GM18498 (cell line): Measurements from ENCODE around the gene WIPF2.

ENCODE experiments used
- ATAC-seq: cut with Tn5 transposase; IDR thresholded peaks from one replicate; pipeline ENCODE4 v1.9.1; 2021; ENCODE audit warnings: mild to moderate bottlenecking, moderate library complexity; ENCODE audit not compliant: unreplicated experiment

The WIPF2 gene

GRCh38 chr17:40312131-40312731 lies 93.1 kb downstream of the WIPF2 start:
- no peak for ATAC-seq

DNA sequence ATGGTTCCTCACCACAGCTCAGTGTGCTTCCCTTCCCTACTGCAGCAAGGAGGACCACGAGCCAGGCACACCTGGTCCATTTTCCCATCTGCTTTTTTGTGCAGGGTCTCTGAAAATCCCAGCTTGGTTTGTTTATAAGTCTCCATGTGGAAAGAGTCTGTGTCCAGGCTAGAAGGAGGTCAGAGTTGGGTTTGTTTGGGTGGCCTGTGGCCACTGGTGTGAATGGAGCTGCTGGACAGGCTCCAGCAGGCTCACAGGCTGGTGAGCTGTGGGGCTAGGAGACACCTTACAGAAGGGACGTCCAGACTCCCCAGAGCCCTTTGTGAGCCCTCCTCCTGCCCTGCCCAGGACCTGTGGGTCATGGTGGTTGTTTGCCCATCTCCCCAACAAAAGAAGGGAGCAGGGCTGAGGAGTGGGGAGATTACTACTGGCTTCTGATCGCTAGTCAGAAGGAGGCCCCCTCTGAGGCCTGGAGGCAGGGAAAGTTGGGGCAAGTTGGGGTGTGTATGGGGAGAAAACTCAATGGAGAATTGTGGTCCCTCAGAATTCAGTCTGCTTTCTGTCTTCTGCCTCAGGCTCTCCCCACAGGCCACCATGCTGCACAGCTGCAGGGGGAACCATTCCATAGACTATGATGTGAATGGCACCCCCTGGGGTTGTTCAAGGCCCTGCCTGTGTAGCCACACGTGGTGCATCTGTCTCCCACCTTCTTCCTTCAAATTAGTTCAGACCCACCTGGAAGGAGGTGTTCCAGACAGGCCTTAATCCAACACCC lies 94.0 kb downstream of the WIPF2 start:
- ATAC-seq = no peak

DNA sequence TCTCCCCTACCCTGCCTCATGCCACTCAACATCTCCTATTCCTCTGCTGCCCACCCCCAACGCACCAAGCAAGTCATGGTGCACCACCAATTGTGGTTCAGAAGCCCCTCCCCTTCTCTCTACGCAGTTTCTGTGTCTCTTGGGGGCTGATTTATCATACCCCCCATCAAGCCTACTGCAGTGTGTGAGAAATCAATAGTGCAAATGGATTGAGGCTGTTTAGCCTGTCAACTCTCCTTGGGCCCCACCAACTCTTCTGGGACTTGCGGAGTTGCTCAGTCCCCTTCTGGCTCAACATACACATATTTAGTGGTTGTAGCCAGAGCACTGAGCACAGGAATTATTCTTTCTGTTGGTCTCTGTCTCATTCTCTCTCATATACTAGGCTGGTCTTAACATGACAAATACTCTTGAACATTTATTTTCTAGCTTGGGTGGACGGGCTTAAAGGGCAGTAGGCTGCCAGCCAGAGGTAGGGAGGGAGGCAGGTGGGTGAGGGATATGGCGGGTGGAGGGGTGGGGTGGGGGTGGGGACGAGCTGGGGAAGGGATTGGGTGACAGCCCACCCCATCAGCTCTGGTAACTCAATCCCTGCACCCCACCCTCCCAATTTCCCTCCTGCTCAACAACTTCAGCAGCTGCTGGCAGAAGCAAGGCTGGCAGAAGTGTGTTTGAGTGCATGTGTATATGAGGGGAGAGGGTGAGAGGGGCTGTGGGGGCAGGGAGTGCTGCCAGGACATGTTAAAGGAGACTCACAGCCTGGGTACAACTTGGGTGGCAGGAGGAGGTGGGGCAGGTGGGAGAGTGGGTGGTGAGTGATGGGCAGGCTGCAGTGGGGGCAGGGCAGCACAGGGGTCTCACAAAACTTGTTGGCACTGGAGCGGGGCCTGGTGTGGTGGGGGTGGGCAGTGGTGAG lies 94.8 kb downstream of the WIPF2 start:
- no peak for ATAC-seq

DNA sequence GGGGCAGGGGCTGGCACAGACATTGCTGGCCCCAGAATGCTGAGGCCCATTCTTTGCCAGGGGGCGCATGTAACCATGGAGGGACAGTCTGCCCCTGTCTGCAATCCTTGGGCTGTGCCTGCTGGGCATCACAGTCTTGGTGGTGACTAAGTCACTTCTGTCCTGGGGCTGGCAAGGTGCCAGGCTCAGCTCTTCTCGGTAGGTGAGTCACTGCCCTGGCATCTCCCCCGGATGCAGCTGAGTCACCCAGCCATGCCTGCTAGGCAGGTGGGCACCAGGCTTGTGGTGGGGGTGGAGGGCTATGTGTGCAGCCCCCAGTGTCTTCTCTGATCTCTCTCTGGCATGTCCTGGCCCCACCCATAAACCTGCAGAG lies 95.5 kb downstream of the WIPF2 start:
- no peak for ATAC-seq

DNA sequence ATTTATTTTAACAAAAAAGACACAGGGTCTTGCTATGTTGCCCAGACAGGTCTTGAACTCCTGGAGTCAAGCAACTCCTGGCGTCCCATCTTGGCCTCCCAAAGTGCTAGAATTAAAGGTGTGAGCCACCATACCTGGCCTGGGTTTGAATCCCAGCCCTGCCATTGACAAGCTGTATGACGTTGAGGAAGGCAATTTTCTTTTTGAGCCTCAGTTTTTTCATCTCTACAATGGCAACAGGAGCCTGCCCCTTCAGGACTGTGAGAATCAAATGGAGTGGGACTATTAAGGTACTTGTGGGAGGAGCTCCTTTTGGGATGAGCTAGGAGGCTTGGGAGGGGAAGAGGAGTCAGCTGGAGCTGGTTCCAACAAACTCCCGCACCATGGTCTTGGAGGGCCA lies 96.1 kb downstream of the WIPF2 start:
- ATAC-seq = no peak

- no peak for ATAC-seq
Observed at GRCh38 chr17:40315678-40316570, 96.8 kb downstream of the WIPF2 start.

GRCh38 chr17:40316571-40317344 lies 97.7 kb downstream of the WIPF2 start:
- ATAC-seq = no peak

DNA sequence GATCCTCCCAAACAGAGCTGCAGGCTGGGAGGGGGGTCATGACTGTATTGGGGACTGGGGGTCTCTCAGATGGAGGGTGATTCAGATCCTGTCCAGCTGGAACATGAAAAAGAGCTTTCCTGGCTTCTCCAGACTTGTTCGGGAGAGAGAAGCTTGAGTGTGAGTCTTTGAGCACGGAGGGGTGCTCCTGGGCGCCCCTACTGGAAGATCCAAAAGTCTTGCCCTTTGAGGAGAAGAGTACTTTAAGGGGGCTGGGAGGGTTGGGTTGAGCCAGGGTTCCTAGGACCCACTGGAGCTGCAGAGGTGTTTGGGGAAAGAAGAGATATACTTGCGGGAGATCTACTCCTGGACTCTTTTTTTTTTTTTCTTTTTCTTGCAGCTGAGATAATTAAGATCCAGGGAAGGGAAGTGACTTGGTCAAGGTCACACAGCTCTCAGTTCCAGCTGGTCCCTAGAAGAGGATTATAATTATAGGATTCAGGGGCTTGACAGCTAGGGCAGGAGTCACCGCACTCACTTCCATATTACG lies 98.3 kb downstream of the WIPF2 start:
- no peak for ATAC-seq

DNA sequence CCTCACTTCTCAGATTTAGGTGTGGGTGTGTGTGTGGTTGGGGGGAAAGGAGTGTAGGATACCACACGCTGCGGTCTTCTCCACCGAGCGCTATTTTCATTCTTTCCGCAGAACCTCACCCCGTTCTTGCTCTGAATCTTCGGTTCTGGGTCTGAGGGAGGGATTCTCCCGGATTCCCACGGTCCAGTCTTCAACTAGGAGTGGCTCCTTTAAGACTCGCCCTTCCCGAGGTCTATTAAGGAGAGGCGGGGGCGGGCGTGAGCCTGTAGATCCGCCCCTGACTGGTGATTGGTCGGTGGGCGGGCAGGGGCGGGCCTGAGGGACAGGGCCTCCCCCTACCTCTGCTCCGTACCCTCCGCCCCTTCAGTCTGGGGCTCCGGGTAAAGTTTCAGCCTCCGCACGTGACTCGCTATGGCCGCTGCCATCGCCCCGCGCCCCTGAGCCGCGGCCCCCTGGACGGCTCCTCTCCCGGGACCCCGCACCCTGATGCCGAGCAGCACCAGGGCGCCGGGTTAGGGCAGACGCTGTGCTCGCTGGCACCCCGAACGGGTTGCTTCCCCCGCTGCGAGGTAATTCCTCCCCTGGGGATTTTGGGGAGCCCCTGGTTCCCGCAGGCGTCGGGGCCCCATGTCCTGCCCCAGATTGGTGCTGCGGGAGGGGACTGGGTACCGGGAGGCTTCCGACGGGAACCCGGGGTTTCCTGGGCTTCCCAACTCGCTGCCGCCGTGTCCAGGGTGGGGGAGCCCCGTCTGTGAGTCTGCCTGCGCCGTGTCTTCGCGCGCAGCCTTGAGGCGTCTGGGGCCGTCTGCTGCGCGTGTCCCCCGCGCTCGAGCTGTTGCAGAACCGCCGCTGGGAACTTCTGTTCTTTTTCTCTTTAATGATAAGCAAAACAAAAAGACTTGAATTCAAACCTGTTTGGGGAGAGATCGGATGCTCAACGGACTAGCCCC lies 99.1 kb downstream of the WIPF2 start:
- ATAC-seq = peak; percentile 69

- ATAC-seq = no peak
Observed at GRCh38 chr17:40318830-40319391, 99.8 kb downstream of the WIPF2 start.

GRCh38 chr17:40319651-40320540 lies 100.8 kb downstream of the WIPF2 start:
- ATAC-seq = no peak

GRCh38 chr17:40320756-40321523 lies 101.8 kb downstream of the WIPF2 start:
- ATAC-seq = no peak

DNA sequence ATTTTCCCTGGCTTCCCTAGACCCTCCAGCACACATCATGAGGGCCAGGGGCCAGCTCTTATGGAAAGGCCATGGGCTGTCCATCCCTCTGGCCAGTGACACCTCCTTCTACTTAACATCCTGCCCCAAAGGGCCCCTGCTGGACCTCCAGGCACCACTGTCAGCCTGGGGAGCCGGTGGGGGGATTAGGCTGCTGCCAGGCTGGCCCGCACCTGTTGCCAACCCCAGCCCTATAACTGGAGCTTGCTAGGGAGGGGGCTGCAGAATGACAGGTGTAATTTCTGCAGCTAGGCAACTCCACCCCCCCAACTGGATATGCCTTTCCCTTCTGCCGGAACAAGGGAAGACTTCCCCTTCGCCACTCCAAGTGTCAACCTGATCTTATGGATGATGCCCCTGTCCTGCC lies 102.4 kb downstream of the WIPF2 start:
- ATAC-seq = no peak

DNA sequence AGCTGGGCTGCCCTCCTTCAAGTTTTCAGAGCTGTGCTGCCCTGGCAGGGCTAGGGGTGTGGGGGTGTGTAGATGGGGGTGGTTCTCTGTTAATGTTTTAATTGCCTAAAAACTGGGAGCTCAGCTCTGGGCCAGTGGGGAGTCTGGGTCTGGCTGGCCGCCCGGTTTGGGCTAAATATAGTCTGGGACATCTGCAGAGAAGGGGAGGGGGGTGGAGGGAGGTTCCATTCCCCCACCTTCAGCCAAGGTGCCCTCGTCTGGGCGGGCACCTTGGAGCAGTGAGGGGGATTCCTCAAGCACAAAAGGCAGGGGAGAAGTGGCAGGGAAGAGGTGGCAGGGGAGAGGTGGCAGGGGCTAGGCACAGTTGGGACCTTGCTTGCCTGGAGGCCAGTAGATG lies 102.9 kb downstream of the WIPF2 start:
- ATAC-seq = no peak

GRCh38 chr17:40322358-40323315 lies 103.5 kb downstream of the WIPF2 start:
- ATAC-seq = peak; percentile 35
